GM21576 (cell line): Measurements from ENCODE around the gene CALHM2.

Experiments used
- ATAC-seq: cut with Tn5 transposase; IDR thresholded peaks from one replicate; pipeline ENCODE4 v1.9.1; 2021; ENCODE audit warnings: mild to moderate bottlenecking, moderate library complexity; ENCODE audit not compliant: unreplicated experiment

CALHM2 gene

DNA sequence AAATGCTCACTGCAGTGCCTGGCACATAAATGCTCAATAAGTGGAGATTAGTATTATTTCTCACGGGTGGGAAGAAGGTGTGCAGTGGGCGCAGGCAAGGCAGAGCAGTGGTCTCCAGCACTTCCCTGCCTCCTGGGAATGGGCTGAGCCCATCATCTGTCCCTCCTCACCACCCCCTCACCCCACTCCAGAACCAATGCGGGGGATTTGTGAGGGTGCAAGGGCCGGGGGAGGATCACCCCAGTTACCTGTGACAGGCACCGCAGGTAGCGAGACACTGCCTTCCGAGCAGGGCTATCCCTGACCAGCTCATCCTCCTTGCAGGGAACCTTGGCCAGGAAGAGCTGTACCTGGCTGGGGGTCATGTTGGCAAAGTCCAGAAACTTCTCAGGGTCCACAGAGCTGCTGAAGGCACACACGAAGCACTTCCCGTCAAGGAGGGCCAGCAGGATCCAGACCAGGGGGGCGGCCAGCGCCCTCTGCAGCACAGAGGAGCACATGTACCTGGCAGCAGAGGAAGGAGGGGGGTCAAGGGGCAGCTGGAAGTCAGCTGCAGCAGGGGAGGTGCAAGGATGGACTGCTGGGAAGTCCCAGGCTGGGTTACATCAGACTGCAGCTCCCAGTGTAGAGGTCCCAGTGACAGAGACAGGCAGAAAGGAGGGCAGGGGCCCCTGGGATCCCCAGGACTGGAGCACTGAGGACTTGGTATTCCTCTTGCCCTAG lies 24.0 kb upstream of the CALHM2 start:
- ATAC-seq, result no peak

DNA sequence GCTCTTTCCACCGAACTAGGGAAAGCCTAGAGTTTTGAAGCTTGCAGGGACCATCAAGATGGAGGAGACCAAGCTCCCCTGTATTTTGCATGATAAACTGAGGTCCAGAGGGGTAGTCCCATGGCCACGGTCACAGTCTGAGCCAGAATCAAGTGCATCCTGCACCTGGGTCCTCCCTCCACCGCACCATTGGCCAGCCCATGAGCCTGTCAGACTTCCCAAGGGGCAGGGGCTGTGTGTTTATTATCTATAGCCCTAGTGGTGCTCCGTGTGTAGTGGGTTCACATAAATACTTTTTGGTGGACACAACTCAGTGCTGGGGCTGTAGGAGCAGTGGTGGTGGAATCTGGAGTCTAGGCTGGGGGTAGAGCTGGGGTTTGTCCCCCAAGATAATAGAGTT lies 23.3 kb upstream of the CALHM2 start:
- ATAC-seq, result no peak

DNA sequence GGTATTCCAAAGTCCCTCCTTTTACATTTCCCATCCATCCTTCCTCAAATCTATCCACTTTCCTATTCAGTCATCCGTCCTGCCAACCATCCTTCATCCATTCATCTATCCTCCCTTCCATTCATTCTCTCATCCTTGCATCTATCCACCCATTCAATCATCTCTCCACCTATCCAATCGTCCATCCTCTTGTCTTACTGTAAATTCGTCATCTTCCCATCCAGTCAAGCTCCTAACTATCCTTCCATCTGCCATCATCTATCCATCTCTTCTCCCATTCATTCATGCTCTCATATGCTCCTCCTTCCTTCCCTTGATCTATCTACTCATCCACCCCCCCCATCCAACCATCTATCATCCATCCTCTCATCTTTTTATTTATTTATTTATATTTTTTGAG lies 21.9 kb upstream of the CALHM2 start:
- ATAC-seq, result no peak

DNA sequence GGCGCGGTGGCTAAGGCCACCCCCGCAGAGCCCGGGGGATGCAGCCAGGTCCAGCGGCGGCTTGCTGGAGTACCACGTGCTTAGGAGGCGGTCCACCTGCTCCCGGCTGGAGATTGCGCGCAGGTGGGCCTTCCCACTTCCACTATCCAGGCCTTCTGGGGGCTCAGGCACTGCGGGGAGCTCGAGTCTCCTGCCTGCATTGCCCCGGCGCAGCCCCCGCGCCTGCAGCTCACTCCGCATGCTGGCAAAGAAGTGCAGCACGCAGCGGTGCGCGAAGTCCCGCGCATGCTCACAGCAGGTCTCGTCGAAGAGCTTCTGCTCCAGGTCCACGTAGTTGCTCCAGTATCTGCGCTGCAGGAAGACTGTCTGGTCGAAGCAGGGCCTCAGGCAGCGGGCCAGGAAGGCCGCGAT lies 21.1 kb upstream of the CALHM2 start:
- no peak for ATAC-seq

DNA sequence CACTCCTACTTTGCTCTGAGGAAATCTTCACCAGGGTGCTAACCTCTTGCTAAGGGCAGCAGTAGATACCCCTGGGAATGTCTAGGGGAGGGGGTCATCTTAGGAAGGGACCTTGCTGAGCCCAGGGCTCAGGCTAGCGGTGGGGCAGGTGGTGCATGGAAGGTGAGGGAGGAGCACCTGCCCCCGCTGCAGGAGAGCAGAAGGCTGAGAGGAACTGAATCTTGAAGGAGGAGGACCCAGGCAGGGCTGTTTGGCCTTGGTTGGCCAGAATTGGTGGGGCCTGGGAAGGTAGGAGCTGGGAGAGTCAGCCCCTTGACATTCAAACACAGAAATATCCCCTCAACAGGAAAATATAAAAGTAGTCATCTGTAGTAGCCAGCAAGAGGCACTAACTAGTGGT lies 19.8 kb upstream of the CALHM2 start:
- ATAC-seq, result peak; percentile 27

DNA sequence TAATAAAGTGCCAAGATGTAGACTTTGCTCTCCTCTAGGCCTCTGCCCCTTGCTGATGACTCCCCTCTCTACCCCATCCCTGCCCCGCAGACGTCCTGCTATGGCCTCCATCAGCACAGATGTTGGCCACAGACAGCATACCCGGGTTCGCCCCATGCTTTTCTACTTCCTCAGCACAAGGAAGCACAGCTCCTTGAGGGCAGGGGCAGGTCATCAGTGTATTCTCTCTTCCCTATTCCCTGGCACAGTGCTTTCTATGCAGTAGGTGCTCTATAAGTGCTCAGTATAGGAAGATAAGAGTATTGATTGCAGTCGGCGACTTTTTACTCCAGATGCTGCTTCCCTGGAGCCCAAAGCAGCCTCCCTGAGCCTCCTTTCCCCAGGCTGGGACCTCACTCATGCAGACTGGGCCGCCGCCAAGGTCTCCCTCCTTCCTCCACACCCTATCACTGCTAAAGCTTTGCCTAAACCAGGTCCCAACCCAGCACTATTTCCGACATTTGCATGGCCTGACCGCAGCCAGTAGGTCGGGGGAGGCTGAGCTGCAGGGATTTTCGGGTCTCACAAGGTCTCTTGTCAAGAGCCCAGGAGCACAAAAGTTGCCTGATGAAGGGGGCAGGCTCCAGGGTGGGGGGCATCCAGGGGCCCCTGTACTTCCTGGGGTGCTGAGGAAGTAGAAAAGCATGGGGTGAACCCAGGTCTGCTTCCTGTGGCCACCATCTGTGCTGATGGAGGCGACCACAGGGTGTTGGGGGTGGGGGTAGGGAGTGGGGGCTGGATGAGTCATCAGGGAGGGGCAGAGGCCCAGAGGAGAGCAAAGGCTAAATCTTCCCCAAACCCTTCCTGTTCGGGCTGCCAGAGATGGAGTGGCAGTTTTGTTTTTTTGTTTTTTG lies 18.8 kb upstream of the CALHM2 start:
- ATAC-seq, result peak; percentile 65

DNA sequence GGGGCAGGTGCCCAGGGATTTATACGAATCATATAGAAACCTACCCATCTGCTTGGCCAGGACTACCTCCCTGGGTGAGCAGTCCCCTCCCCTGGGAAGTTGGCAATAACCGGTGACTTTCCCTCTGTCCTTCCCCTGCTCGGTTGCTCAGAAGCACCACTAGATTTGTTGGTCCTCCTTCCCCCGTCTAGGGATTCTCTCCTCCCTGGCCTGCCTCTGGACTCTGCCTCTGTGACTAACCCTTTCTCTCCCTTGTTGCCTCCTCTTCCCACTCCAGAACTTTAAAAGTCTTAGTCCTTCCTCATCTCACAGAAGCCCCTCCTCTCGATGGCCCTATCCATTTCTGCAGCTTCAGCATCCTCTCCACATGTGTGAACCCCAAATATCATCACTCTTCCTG lies 17.0 kb upstream of the CALHM2 start:
- ATAC-seq, result no peak

DNA sequence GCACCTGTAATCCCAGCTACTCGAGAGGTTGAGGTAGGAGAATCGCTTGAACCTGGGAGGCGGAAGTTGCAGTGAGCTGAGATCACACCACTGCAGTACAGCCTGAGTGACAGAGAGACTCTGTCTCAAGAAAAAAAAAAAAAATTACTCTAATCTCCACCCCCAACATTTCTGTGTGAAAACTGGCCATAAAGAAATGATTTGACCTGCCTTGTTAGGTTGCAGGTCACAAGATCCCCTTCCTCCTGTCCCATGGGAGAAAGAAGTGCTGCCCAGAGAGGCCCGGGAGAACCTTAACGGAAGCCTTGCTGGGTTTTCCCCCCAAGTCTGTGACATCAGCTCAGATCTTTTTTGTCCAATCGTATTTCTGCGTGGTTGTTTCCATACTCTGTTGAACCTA lies 15.2 kb upstream of the CALHM2 start:
- ATAC-seq, result no peak

DNA sequence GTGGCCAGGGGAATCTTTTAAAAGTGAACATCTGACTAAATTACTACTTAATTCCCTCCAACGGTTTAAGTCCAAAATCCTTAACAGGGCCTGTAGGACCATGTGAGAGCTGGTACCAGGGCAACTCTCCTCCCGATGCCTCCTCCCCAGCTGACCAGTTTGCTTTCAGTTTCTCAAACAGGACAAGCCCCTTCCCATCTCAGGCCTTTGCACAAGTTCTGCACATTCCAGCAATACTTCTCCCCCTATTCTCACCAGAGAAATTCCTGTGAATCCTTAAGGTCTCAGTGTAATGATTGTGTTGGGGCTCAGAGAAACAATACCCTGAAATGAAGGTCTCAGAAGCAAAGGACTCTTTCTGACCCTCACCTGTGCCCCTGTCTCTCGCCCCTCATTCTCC lies 14.6 kb upstream of the CALHM2 start:
- no peak for ATAC-seq

DNA sequence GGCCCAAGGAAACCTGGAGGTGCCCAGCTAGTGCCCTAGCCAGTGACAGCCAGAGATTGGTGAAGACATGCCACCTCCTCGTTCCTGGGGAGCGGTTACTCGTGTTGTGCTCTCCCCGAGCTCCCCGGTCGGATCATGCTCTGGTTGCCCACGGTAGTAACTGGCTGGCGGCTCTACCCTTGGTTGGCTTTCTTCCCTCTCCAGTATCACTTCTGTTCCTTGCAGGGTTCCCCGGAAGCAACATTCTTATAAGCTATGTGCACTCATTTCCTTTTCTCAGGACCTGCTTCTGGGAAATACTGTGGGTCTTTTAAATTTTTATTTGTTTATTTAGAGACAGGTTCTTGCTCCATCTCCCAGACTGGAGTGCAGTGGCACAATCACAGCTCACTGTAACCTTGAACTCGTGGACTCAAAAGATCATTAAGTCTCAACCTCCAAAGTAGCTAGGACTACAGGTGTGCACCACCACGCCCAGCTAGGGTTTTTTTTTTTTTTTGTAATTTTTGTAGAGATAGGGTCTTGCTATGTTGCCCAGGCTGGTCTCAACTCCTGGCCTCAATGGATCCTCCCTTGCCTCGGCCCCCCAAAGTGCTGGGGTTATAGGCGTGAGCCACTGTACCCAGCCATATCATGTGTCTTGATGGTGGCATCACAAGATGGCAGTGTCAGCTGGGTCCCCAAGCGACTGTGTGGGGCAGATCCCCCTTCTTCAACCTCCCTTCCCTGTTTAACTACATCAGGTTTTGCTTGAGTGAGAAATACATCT lies 13.4 kb upstream of the CALHM2 start:
- no peak for ATAC-seq

DNA sequence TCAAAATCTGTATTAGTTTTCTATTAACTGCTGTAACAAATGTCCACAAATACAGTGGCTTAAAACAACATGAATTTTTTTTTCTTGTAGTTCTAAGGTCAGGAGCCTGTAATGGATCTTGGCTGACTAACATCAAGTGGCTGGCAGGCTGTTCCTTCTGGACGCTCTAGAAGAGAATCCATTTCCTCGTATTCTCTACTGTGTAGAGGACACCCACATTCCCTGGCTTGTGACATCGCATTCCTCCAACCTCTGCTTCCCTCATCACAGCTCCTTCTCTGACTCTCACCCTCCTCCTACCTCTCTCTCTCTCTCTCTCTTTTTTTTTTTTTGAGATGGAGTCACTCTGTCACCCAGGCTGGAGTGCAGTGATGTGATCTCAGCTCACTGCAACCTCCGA lies 11.3 kb upstream of the CALHM2 start:
- ATAC-seq, result no peak

DNA sequence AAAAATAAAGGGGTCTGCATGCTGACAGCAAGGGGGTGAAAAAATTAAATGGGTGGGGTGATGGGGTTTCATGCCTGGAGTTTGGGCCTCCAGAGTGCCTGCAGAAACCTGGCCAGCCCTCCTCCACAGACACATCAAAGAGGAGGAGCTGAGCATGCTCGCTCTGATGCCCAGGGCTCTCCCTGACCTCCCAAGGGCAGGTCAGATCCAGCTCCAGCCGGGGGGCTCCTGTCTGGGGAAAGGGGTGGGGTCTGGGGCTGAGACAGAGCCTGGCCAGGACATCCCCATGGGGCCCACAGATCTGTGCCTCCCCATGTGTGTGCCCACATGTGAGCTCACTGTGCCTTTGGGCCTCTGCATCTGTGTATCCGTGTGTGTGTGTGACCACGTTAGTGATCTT lies 7.4 kb upstream of the CALHM2 start:
- ATAC-seq, result no peak

DNA sequence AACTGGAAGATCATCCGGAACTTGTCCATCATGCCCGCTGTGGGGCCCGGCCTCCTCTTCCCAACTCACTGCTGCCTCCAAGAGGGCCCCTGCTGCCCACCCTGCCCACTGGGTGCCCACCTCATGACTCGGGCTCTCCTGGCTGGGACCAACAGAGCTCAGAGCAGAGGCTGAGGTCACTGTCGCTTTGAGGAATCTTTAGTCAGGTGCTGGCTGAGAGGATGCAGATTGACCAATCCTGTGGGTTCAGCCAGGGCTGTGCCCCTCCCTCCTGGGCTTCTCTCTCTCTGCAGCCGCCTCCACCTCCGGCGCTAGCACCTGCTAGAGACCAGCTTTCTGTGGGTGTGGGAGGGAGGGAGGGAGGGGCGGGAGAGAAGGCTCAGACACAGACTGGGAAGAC lies 6.5 kb upstream of the CALHM2 start, which contains the start of gene CALHM1:
Gene CALHM1, minus strand, starts transcription at position 181 of the 400 bp plus-strand sequence. Its CDS starts 149 bp downstream, at position 32.
- ATAC-seq, result peak; percentile 68

DNA sequence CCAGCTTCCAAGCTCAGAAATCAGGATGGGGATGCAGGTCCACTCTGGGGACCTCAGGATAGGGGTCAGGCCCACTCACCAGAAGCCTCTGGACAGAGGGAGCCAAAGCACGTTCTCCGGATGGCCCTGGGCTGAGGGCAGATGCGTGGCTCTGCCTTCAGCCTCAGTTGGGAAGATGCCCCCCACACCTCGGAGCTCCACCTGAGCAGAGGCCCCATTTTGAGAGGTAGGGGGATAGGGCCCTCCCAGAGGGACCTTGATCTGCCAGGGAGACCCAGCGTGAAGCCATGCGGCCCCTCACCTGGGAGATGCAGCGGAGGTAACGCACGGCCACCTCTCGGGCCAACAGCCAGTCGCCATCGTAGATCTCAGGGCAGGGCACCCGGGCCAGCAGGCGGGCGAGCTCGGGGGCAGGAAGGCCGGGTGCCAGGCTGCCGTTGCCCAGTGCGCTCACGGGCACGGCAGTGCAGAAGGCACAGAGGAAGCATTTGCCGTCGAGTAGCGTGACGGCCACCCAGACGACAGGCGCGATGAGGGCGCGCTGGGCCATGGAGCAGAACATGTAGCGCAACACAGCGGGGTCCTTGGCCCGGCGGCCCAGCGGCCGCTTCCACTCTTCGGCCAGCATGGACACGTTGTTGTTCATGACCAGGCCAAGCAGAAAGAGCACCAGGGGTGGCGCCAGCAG lies 5.9 kb upstream of the CALHM2 start:
- no peak for ATAC-seq

DNA sequence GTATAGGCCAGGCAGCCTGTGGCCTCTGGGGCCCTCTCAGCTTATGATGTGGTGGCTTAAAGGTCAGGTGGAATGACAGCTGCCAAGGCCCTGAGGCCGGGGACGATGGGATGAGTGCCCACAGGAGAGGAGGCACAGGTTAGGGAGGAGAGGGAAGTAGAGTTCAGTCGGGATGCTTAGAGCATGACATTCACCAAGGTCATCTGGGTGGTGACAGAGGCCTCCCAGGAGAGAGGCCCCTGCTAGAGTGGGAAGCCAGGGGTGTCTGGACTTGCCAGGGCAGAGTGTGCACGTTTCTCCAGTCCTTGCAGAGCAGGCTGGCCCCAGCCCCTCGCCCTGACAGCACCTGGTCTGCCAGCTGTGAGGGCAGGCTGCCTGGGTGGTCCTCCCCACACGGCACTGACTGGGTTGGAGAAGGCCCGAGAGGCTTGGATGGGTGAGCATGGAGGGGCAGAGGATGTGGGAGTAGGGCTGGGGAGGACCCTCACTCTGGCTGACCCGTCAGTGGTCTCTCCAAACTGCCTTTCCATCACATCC lies 5.1 kb upstream of the CALHM2 start:
- ATAC-seq, result no peak

DNA sequence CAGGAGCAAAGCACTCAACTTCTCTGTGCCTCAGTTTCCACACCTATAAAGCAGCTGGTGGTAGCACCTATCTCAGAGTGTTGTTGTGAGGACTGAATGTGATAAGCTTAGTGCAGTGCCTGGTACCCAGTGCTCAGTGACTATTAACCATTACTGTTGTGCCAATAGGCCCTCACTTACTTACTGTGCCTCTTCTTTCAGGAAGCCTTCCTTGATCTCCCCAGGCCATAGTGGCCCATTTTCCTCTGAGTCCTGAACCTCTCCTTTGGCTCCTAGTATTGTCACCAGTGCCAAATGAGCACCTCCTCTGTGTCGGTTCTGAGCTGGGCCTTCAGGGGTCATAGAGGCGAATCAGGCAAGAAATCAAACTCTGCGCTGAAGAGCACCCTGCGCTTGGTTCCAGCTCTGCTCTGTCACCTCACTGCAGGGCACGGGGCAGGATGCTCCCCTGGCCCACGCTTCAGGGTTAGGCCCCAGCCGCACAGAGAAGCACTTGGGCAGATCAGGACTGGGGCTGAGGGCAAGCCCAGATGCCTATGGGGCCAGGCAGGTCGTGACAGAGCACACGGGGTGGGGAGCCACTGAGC lies 4.0 kb upstream of the CALHM2 start:
- no peak for ATAC-seq

DNA sequence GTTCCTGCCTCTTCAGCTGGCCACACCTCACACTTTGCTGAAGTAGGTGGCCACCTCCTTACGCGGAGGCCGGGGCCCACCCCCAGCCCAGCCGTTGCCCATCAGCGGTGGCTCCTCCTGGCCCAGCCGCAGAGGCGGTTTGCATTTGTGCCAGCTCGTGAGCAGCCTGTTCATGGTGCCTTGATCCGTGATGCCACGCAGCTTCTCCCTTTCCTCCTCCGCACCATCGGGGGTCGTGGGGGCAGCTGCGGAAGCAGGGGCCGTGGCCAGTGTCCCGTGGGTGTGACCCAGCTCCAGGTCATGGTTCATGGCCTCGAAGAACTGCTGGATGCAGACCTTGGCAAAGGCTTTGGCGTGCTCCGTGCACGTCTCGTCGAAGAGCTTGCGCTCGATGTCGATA lies 3.1 kb upstream of the CALHM2 start:
- no peak for ATAC-seq

DNA sequence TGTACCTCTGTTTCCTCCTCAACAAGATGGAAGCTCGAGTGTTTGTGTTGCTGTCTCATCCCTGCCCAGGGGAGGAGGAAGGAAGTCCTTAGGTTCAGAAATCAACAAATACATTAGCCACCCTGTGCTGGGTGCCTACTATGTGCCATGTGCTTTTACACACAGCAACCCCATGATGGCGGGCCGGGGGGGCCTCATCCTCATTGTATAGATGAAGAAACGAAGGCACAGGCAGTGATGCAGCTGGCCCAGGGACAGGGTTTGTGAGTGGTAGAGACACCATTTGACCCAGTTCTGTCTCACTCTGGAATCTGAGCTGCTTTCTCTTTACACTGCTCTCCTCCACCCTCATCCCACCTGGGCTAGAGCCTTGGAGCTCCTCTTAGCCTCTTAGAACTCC lies 1.9 kb upstream of the CALHM2 start:
- ATAC-seq, result no peak

DNA sequence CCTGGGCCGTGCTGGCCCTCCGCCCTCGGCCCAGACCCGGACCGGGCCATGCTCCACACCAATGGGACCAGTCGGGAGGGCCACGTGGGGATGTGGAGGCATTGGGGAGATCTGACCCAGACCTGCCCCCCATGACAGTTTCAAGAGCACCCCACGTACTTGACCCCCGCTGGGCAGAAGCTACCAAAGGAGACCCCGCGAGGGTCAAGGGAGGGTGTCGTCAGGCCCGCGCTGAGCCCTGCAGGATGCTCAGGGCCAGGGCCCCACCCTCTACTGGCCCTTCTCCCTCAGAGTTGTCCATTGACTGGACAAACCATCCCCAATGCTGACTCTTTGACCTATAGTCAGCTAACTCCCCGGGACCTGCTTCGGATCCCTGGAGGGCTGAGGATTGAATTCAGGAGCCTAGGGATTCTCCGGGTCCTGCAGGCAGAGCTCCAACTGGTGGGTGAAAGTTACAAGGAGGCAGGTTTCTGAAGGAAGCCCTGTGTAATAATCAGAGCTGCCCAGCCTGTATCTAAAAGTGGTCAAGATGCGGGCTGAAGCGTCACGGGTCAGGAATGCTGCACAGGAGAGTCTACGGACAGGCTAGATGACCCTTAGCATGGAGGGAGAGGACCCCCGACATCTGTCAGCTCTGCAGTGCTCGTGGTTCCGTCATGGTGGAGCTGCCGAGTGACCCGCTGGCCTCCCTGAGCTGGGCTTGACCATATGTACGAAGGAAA lies 498 bp upstream of the CALHM2 start:
- no peak for ATAC-seq
